HL-60 (cell line): ENCODE data around the gene DDX47.
"Not testable (repeated sequence)": the region's sequence is repeated elsewhere in the genome, so short reads cannot be mapped to it uniquely, and the experiment has no call there.

Experiments
- GABPA ChIP-seq: IDR thresholded peaks from 2 replicates; pipeline ENCODE4 v1.6.1; 2012; ENCODE audit warnings: low read depth
- POLR2AphosphoS5 ChIP-seq: IDR thresholded peaks from 2 replicates; pipeline ENCODE4 v1.6.1; 2012; ENCODE audit warnings: low read depth
- REST ChIP-seq: IDR thresholded peaks from 2 replicates; pipeline ENCODE4 v1.6.1; 2012; ENCODE audit warnings: low read depth; ENCODE audit not compliant: insufficient replicate concordance
- SPI1 ChIP-seq: IDR thresholded peaks from 2 replicates; pipeline ENCODE4 v1.6.1; 2012; ENCODE audit warnings: low read depth, mild to moderate bottlenecking, borderline replicate concordance
- TF ChIP-seq, protein P1 (sequence below): IDR thresholded peaks from one replicate; pipeline ENCODE4 v1.5.1; 2011; ENCODE audit warnings: low read length, control low read depth, inconsistent platforms; ENCODE audit not compliant: insufficient read depth

GRCh38 chr12:12807517-12807903 lies 5.6 kb upstream of the DDX47 start:
- not testable (repeated sequence) for TF ChIP-seq SPI1, POLR2AphosphoS5, REST, GABPA
- TF ChIP-seq, protein P1, sequence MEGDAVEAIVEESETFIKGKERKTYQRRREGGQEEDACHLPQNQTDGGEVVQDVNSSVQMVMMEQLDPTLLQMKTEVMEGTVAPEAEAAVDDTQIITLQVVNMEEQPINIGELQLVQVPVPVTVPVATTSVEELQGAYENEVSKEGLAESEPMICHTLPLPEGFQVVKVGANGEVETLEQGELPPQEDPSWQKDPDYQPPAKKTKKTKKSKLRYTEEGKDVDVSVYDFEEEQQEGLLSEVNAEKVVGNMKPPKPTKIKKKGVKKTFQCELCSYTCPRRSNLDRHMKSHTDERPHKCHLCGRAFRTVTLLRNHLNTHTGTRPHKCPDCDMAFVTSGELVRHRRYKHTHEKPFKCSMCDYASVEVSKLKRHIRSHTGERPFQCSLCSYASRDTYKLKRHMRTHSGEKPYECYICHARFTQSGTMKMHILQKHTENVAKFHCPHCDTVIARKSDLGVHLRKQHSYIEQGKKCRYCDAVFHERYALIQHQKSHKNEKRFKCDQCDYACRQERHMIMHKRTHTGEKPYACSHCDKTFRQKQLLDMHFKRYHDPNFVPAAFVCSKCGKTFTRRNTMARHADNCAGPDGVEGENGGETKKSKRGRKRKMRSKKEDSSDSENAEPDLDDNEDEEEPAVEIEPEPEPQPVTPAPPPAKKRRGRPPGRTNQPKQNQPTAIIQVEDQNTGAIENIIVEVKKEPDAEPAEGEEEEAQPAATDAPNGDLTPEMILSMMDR: not testable (repeated sequence)
